NCI-H146 treated with DMSO at 0.1 percent for 48 hours (cell line): Measurements from ENCODE around the gene KLHL21.
"Not testable (repeated sequence)": the region's sequence is repeated elsewhere in the genome, so short reads cannot be mapped to it uniquely, and the experiment has no call there.

Source experiments
- DNase-seq: peaks from one replicate; lab custom pipeline; 2025; ENCODE audit not compliant: unreplicated experiment; lab: John Stamatoyannopoulos, UW

KLHL21 gene

GRCh38 chr1:6600410-6601048, 2.1 kb downstream of the KLHL21 start:
- no peak for DNase-seq

- not testable (repeated sequence) for DNase-seq
Measured at GRCh38 chr1:6599991-6600390, 2.7 kb downstream of the KLHL21 start.

GRCh38 chr1:6599141-6599975, 3.3 kb downstream of the KLHL21 start:
- DNase-seq, result no peak

DNA sequence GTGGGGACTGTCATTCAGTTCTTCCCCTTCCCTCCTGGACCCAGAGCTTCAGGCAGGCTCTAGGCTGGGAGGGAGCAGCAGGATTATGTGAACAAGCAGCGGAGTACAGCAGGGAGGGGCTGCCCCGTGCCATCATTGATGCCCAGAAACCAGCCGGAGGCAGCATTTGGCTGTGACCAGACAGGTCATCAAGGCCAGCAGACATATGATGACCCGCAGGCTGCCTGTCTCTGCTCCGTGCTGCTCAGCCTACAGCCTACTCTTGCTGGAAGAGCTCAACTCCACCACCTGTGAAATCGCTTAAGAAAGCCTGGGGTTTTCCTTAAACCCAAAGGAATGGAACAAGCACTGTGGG, 4.9 kb downstream of the KLHL21 start:
- DNase-seq, result no peak

- no peak for DNase-seq
Measured at GRCh38 chr1:6596886-6597776, 5.5 kb downstream of the KLHL21 start.

DNA sequence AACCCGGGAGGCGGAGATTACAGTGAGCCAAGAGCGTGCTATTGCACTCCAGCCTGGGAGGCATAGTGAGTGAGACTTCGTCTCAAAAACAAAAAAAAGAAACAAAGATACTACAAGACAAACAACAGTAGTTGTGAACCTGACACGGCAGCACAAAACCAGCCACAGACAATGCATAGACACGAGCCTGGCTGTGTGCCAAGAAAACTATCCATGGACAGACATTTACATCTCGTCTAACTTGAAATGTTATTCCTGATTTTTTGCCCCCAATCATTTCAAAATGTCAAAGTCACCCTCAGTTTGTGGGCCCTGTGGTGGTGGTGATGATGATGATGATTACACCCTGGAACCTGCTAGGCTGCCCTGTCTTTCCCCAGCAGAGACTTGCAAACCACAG, 6.3 kb downstream of the KLHL21 start:
- DNase-seq, result no peak

GRCh38 chr1:6594977-6595740, 7.5 kb downstream of the KLHL21 start:
- no peak for DNase-seq

- DNase-seq, result no peak
Measured at GRCh38 chr1:6593810-6594209, 8.9 kb downstream of the KLHL21 start.

DNA sequence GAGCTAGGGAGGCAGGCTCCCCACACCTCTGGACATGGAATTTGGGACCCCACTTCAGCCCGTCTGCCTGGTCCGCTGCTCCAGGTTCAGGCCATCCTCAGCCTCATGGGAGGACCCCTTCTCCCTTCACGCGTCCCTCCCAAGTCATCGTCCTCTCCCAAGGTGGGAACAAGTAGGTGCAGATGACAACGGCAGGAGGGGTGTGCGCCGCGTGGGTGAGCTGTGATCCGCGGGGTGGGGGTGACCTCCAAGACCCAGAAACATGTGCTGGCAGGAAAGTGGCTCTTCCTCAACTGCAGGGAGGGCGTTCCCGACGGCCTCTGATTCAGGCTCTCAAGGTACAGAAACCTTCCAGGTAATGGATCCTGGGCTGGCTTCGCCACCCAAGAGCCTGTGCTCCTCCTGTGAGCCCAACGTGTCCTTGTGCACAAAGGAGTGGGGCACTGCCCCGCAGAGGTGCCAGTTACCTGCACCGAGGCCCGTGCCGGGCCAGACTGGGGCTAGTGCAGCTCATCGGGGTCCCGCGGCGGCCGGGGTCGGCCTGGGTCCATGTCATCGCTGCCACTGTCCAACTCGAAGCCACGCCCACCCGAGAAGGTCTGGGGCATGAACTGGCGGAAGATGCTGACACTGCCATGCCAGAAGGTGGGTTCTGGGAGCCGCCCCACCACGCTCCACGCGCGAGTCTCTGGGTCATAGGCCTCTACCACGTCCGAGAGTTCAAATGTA, 9.6 kb downstream of the KLHL21 start:
- DNase-seq, result no peak

DNA sequence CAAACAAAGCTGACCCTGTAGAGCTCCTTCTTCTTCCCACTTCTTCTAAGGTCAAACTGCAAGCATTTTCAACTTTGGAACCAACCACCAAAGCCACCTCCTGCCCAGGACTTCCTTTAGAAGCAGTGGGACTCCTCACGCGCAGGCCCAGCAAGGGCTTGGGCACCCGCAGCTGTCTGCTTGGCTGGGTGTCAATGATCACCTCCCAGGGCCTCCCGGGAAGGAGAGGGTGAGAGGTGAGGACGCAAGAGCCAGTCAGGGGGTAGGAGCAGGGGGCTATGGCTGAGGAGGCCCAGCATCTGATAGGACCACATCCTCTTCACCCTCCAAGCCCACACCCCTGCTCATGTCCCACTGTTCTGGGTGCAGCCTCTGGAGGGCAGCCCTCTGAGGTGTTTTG, 10.2 kb downstream of the KLHL21 start:
- DNase-seq, result no peak

DNA sequence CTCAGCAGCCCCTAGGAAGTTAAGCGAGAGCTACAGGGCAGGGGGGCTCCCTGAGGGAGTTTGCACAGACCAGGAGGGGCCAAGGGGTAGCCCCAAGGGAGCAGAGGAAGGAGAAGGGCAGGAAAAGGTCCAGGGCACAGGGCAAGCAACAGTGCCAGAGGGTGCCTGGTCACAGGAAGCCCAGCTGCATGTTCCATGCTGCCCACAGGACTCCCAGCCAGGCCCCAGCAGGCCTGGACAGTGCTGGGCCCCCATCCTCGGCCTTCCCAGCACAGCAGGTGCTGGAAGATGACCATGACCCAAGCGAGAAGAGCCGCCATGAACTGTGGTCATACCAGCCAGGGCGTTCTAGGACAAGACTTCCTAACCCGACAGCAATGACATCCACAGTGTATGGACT, 11.0 kb downstream of the KLHL21 start:
- no peak for DNase-seq

- DNase-seq, result no peak
Measured at GRCh38 chr1:6591222-6591621, 11.4 kb downstream of the KLHL21 start.

DNA sequence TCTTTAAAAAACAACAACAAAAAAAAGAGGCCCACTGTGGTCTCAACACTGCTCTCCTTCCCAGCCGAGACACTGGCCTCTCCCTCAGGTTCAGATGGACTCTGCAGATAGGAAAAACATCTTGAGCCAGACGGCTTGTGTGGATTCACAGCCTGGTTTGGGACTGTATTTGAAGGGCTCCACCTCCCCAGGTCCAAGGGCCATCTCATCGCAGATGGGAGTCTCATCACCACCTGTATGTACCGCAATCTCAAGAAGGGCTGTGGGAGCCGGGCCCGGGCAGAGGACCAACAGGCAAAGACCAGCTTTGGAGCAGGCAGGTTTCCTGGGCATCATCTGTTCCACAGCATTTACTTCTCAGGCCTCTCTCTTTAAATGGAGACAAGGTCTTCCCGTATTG, 12.6 kb downstream of the KLHL21 start:
- DNase-seq, result no peak

- DNase-seq, result no peak
Measured at GRCh38 chr1:6588893-6589520, 13.7 kb downstream of the KLHL21 start.

- DNase-seq, result no peak
Measured at GRCh38 chr1:6588128-6588892, 14.4 kb downstream of the KLHL21 start.

DNA sequence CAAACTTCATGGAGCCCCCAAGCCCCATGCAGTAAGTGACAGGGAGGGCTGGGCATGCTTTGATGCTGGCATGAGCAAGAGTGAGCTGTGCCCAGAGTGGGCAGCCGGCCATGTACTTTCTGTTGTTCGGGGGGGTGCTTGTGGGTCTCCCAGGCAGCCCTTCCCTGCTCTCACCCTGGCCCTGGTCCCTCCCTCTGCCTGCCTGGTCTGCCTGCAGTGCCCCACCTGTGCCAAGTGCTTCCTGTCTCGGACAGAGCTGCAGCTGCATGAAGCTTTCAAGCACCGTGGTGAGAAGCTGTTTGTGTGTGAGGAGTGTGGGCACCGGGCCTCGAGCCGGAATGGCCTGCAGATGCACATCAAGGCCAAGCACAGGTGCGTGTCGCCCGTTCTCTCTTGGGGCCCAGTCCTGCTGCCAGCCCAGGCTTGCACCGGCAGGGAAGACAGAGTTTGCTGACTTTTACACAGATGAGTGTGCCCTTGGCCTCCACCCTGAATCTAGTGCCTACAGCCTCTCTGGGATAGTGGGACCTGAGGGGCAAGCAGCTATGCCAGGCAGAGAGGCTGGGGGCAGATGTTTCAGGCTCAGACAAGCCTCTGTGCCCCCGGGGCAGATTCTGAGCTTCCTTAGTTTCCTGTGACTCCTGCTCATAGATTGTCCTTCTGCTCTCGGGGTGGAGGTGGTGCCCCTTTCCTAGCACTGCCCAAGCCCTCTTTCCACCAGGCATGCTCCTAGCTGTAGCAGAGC, 15.2 kb downstream of the KLHL21 start:
- no peak for DNase-seq

DNA sequence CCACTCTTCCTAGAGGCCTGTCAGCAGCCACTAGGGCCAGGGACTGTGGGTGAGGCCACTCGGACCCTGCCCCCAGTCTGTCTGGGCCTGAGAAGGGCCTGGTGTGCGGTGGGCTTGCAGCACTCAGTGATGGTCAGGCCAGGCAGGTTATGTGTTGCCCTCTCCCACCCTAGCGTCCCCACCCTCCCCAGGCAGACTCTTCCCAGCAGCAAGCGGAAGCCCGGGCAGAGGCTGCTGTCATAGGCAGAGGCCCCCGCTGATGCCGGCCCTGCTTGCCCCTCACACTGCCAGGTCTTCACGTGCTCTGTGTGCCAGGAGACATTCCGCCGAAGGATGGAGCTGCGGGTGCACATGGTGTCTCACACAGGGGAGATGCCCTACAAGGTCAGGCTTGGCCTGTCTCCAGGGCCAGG, 16.3 kb downstream of the KLHL21 start:
- DNase-seq, result no peak

DNA sequence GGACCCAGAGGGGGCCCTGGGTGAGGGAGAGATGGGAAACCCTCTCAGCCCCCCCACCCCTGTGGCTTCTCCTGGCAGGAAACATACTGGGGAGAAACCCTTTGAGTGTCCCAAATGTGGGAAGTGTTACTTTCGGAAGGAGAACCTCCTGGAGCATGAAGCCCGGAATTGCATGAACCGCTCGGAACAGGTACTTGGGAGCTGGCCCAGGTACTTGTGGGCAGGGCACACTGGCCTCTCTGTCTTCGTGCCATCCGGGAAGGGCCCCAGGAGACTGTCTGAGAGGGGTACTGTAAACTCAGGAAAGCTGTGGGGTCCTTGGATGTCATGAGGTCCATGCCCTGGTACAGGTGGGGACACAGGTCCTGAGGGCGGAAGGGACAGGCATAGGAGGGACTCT, 16.8 kb downstream of the KLHL21 start:
- DNase-seq, result no peak
